Stimulated activated CD8-positive, alpha-beta memory T cell treated with anti-CD3 and anti-CD28 coated beads, Interleukin-2, amount 100 ng/mL, for 48 hours (primary cell): ENCODE measurements around the gene OR2A1.
"Not testable (repeated sequence)": the region's sequence is repeated elsewhere in the genome, so short reads cannot be mapped to it uniquely, and the experiment has no call there.

ENCODE experiments used
- DNase-seq, 2 donors: peaks; one replicate each; pipeline ENCODE4 v3.0.0-alpha.2; 2020; ENCODE audit warnings: low read depth in 2 of 2

OR2A1 gene, protein sequence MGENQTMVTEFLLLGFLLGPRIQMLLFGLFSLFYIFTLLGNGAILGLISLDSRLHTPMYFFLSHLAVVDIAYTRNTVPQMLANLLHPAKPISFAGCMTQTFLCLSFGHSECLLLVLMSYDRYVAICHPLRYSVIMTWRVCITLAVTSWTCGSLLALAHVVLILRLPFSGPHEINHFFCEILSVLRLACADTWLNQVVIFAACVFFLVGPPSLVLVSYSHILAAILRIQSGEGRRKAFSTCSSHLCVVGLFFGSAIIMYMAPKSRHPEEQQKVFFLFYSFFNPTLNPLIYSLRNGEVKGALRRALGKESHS

DNA sequence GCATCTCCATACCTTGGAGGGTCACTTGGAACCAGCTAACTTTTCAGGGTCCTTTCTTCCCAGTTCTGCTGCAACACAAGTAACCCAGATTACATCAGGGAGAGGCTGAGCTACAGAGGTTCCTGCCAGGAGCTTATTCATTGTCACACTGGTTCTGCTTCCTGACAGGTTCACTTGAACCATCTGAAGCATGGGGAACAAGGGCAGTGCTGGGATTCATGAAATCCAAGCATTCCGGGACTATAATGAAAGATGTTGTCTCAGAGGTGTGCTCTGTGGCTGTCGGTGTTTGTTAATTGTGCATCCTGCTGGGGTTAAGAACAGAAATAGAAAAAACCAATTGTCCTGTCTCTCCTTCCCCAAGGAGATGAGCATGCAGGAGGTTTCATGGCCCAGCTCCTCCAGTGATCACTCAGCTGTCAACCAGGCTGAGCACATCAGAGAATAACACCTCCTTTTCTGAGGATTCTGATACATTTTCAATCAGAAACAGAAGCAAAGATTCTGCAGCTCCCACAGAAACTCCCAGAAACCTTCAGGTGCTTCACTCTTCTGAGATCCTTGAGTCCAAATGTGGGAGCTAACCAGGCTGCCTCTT, at the start of gene OR2A1:
OR2A1 (plus strand) TSS at position 548 of the 598 bp plus-strand sequence. CDS start 5,706 bp downstream, outside the sequence.
- not testable (repeated sequence) for DNase-seq

DNA sequence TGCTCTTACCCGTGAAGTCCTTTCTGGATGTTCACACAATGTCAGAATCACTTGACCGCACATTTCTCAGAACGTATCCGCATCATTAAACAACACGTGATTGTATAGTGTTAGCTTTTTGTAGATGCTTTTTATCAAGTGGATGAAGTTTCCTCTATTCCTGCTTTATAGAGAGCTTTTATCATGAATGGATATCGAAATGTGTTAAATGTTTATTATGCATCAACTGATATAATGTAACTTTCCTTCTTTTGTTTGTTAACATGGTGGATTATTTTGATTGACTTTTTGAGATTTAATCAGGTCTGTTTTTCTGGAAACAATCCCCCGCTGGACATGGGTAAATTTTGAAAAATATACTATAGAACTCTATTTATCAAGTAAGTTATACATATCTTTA, 47.5 kb upstream of the OR2A1 start, which contains the start of gene OR2A7:
OR2A7 (minus strand) TSS at position 101 of the 400 bp plus-strand sequence. CDS start 5,164 bp downstream, outside the sequence.
- DNase-seq: not testable (repeated sequence)

DNA sequence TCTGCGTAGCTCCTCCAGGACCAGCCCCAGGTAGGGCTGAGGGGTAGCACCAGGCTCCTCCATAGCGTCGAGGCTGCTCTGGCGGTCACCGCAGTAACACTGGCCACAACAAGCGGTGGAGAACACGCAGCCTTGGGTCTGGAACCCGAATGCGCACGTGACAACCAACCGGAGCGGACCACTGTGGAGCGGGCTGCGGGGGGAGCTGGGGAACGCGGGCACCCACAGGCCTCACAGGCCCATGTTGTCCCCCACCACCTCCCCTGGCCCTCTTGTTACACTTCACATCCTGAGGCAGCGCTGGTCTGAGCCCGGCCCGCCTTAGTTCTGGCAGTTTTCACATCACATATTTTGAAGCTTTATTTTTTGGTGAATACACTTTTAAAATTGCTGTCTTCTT, 43.0 kb upstream of the OR2A1 start, which contains the start of gene CTAGE8:
CTAGE8 (minus strand) TSS at position 101 of the 400 bp plus-strand sequence; CDS start at position 63, 38 bp downstream.
- DNase-seq: not testable (repeated sequence)

DNA sequence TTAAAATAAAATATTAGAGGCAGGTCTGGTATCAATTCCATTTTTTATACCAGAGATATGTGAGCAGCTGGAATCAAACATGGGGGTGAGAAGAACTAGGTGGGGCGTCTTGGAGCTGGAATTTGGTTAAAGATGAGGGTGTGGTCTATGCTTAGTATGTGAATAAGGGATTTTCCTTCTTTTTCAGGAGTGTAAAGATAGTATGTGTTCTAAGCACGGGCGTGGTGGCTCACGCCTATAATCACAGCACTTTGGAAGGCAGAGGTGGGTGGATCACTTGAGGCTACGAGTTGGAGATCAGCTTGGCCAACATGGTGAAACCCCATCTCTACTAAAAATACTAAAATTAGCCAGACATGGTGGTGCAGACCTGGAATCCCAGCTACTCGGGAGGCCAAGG, 36.9 kb upstream of the OR2A1 start:
- not testable (repeated sequence) for DNase-seq

DNA sequence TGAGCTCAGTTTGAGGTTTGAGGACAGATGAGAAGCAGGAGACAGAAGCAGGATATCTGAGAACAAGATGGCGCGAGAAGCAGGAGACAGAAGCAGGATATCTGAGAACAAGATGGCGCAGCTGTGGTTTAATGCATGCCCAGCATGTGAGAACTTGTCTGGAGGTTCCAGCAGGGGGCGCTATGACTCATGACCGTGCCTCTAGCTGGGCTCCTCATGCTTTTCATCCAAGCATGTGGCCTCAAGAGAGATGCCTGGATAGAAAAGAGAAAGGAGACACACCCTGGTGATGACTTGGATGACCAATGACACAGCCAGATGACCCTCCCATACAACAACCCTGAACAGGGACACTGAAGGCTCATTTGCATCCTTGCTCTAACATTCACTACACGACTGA, 32.2 kb upstream of the OR2A1 start:
- DNase-seq: not testable (repeated sequence)

DNA sequence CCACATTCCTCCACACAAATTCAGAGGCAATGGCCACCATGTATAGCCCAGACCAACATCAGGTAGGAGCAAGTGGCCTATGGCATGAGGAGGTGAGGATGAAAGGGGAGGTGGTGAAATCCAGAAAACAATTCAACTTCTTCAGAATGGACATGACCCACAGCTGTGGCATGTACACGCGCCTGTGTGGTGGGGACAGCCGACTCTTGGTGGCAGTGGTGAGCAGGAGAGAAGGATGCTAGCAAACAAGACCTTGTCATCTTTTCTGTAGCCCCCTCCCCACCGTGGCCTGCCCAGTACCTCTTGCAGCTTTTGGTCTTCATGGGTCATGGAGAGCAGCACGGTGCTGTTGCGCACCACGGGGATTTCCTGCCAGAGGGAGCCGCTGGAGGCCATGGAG, 30.2 kb upstream of the OR2A1 start:
- not testable (repeated sequence) for DNase-seq

DNA sequence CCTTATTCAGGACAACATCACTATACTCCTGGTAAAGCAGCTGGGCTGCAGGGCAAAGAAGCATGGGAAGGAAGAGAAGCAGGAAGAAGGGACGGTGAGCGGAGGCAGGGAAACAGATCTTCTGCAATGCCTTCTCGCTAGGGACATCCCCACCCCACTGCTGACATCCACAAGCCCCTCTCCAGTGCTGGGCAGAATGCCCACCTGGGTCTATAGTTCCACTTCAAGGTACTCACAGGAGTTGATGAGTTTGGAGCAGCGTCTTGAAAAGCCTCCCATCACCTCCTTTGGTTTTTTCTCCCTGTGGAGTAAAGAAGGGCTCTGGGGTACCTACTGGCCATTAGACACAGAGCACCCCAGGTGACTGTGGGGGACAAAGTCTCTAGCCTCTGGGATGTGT, 29.7 kb upstream of the OR2A1 start:
- DNase-seq: not testable (repeated sequence)

DNA sequence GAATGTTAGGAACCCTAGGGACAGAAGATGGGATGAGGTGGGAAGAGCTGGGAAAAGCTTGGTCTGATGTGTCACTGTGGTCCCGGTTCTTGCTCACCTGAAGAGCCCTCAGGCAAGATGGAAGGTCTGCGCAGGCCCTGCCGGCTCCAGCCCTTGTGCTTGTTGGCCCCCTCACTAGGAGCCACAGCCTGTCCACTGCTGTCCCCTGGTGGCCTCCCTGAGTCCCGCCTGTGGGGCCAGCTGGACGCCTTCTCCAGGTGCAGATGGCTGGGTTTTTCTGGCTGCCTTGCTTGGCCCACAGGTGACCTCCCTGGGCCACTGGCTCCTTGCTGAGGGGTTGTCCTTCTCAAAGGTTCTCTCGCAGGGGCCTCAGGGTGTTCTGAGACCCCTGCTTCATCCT, 28.5 kb upstream of the OR2A1 start:
- DNase-seq: not testable (repeated sequence)

DNA sequence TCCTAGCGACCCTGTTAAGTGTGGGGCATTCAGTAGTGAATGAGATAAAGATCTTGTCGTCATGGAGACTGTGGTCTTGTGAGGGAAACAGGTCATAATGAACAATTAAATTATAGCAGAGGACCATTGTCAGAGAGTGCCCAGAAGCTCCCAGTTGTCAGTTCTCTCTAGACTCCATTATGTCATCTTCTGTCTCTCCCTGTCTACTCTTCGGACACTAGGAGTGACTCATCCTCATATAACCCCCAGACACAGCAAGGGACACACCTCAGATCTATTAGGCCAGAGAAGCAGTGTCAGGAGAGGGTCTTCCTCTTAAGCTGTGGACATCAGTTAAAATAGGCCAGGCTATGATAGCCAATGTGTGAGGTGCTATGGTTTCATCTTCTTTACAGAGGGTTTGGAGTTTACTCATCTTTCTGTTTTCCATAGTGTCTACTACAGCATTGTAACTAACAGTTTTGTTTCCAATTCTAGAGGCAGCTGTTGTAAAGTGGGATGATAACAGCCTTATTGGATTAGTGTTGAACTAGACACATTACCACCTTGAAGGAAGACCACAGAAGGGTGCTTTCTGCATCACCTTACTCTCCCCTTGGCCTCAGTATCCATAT, 24.9 kb upstream of the OR2A1 start:
- not testable (repeated sequence) for DNase-seq

DNA sequence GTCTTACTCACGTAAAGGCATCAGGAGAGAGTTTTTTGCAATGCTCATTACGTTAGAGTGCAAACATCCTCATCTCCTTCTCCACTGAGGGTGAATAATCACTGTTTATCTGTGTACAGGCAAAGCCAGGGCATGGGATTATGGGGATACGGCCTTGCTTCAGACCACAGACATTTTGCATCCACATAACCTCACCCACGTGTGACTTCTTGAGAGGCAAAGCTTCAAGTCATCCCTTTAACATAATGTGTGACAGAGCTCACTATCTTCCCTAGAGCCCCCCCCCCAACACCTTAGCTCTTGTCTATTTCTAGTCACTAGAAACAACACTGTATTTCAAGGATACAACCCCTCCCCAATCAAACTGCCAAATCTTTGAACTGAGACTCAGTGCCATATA, 20.6 kb upstream of the OR2A1 start:
- not testable (repeated sequence) for DNase-seq

DNA sequence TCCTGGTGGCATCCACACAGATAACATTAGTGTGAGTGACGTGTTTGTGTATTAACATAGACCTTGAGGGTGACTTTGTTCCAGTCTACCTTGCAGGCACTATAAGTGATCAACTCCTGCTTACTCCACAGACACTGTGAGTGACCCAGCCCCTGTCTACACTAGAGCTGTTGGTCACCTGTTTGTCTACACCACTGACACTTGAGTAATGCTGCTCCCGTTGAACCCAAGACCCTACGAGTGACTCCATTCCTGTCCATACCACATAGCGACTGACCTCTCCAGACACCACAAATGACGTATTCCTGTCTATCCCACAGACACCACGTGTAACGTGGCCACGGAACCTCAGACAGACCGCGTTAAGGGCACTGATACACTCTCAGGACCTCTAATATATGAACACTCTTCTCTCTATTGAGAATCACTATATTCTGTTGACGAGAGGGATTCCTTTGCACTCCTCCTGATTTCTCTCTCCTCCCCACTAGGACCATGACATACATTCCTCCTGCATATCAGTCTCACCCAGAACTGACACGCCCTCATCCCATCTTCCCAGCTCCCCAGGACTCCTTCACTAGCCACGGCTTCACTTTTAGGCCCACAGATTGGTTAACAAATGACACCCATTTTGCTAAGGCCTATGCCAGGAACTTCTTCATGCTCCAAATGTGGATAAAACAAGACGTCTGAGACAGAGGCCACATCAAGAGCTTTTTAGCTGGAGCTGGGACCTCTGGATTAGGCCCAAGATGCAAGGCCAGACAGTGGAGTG, 19.6 kb upstream of the OR2A1 start:
- DNase-seq: not testable (repeated sequence)

DNA sequence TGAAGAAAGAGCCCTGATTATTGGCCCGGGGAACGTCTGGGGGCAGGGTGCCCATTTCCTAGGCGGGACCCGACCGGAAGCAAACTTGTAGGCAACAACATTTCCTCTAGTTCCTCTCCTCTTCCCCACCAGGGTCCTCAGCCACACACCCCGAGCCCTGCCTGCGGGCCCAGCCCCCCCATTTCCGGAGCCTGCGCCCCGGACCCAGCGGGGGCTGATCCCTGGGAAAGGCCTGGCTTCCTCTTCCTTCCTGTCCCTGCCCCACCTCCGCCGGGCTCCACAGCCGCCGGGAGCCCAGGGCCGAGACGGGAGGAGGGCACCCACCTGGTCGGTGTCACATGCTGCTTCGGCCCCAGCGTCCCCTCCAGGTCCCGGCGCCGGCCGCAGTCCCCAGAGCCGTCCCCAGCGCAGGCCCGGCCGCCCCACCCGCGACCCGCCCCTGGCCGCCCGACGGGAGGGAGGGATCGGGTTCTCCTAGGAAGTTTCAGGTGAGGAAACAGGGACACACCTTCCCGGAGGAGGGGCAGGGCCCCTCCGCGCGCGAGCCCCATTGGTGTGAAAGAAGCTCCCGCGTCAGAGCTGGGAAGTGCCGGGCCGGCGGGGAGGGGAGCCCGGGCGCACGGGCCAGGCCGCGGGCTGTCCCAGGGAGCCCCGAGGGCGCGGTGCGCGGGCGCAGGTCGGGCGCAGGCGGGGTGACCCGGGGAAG, 18.3 kb upstream of the OR2A1 start:
- not testable (repeated sequence) for DNase-seq

DNA sequence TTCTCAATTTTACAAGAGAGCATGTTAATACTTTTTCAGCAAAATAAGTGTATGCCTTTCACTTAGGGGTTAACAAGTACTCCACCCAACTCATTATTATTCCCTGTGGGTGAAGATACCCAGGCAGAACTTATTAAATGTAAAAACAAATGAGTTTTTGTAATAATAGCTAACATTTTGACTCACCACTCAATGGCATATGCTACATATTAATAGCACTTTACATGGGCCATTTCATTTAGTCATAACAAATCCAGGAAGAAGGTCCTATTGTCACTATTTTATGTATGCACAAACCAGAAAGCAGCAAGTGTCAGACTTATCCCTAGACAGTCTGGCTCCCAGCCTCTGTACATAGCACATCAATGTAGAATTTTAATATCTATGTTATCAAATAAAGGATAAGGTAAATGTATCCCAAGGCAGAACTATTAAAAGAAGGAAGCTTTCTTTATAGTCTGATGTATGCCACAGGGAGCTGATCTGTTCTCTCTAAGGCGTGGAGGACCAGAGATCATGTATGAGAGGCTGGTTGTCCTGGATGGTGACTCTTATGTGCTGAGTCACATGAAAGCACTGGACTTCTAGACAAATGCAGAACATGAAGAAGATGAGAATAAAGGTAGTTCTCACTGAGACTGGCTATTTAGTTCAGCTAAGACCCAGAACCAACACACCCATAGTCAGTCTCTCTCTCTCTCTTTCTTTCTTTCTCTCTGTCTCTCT, 9.5 kb upstream of the OR2A1 start:
- not testable (repeated sequence) for DNase-seq

DNA sequence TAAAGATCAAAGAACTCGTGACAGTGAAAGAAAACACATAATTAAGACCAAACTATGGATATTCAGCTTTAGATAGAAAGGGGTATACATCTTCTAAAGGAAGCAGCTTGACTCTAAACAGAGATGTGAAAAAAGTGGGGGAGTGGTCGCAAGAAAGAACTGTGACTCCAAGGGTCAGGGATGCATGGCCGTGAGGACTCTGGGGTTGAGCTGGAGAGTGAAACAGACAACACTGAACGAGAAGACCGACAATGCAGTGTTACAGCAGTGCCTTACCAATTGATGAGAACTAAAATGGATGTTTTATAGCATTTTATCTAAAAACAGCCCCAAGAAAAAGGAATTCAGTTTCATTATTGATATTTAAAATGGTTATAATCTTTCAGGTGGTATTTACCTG, 8.6 kb upstream of the OR2A1 start:
- DNase-seq: not testable (repeated sequence)

DNA sequence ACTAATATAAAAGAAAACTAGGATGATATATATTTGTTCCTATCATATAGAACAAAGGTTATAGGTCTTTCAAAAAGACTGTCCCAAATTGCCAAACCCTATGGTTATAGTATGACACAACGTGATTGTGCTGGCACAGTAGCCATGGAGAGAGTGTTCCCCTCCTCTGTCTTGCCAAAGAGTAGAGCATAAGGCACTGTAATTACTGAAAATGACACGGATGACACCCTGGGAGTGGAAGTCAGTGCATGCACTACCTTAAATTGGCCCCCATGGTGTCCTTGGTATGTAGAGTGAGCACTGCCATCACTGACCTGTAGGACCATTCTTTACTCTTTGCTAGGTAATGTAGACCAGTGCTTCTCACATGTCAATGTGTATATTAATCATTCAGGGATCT, 7.1 kb upstream of the OR2A1 start:
- not testable (repeated sequence) for DNase-seq

DNA sequence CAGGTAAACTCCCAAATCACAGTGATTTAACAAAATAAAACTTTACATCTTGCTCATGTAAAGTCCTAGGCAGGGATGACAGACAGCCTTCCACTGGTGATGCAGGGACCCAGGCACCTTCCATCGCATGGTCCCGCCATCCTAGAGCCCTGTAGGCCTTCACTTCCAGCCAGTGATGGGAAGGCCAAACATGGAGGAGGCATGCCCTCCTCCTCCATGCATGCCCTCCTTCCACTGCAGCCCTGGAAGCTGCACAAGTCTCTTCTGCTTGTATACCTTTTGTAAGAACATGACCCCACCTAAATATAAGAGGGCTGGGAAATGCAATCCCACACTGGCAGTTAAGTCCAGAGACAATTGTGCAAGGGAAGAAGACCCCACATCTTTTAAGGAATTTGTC, 2.5 kb upstream of the OR2A1 start:
- DNase-seq: not testable (repeated sequence)

DNA sequence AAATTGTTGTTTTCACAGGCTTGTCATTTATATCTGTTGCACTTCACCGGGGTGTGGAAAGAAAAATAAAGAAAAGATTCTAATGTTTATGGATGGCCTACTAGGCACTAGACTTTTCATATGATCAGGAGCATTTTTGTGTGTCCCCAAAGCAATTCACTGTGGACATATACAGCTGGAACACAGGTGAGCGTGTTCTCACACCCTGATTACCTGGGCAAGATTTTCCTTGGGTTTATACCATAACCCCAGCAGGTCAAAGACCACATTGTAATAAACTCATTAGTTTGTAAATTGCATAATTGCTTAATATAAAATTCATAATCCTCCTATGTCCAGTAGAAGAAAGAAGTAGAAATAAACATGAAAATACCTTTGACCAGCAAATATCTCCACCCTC, 1.0 kb upstream of the OR2A1 start:
- not testable (repeated sequence) for DNase-seq

DNA sequence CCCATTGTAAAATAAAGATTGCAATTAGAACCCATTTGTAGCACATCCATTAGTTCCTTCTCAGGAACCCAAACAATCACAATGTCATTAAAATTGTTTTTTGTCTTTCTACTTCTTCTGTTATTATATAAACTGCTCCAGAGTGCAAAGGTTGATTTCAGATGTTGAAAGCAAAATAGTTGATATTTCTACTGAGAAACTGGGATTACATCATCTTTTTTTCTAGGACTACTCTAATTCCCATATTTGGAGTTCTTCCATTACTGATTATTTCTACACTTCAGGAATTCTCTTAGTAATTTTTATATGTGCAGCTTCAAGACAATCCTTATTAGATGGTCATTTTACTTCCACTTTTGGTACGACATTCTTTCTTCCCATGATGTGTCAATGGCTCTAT, 5.3 kb downstream of the OR2A1 start:
- DNase-seq: not testable (repeated sequence)

DNA sequence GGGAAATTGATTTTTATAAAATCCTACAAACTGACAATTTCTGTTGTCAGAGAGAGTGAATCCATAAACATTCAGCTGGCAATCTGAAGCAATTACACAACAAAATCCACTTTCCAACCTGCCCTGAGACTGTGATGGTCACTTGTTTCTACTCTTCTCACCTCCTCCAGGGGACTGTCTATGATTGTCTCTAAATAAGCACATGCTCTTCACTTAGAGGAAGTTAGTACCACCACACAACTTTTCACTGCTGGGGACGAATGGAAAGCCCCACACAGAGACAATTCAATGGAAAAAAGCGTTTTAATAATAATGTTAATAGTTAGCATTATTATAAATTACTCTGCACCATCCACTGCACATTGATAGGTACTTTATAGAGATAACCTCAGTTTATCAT, 7.3 kb downstream of the OR2A1 start:
- not testable (repeated sequence) for DNase-seq

DNA sequence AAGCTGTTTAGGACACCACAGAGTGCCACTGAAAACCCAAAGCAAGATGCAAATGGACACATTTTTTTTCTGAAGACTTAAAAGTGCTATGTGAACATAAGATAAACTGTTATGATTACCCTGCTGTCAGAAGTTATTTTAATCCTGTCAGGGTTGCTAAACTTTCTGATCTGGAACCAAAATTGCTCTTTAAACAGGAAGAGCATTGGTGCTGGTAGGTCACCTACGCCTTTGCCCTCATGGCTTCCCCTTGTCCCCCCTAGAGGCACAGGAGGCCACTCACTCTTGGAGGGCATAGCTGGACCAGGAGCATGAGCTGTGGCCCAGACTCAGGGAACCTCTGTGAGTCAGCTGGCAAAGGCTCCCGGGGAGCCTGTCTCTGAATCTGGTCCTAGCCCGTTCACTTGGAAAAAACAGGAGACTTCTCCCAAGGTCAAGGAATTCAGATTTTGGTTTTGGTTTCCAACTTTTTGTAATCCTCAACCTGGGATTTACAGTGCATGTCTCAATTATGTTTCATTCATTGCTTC, 9.5 kb downstream of the OR2A1 start:
- DNase-seq: not testable (repeated sequence)
